GM21723 (cell line): ENCODE data around the gene ZNF597.

Experiments
- ATAC-seq: cut with Tn5 transposase; IDR thresholded peaks from one replicate; pipeline ENCODE4 v1.9.1; 2021; ENCODE audit warnings: mild to moderate bottlenecking, moderate library complexity; ENCODE audit not compliant: unreplicated experiment

The ZNF597 gene

DNA sequence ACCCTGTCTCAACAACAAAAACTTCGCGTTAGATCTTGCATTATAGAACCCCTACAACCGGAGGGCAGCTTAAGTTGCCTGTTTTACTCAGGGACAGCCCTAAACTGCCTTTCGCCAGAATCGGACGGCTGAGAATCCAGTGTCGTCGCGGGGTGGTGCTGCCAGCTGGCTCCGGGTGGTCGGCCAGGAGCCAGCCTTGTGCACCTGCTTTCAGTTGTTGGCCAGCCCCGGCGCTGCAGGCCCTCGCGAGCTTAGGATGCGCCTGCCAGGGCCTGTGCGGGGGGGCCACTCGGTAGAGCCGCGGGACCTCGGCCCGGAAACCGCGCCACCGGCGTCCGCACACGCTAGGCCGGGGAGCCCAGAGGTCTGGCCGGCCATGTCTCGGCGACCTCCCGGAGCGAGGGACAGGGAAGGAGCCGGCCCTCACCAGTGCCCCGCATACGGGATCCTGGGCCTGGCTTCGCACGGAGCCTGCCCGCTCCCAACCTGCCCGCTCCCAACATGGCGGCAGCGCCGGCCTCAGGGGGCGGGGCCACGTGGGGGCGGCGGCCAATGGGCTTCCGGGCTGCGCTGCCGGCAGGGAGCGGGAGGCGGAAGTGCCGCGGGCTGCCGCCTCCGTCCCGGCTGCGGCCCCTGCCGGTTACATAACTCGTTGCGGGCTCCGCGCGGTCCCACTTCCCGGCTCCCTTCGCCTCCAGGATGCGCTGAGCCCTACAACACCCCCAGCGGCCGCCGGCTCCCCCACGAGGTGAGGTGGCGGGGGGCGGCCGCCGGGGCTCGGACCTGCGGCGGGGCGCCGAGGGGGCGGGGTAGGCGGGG lies 14.3 kb upstream of the ZNF597 start:
- ATAC-seq = peak; percentile 75

DNA sequence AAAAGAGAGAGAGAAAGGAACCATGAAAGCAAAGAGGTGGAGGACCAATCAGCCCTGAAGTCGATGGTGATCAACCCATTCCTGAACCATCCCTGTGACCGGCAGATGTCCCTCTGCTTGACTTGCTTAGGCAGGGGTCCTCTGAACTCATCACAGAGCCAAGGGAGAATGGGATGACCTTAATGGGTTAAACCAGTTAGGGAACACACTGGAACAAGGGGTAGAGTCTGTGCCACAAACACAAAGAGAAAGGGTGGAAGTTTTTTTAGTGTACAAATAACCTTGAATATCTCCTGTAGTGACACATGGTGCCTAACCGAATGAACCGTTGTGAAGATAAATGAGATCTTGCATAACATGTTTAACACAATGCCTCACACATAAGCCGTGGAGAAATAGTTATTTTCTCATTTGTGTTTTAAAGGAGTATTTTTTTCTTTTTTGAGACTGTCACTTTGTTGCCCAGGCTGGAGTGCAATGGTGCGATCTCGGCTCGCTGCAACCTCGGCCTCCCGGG lies 11.4 kb upstream of the ZNF597 start:
- ATAC-seq = no peak

DNA sequence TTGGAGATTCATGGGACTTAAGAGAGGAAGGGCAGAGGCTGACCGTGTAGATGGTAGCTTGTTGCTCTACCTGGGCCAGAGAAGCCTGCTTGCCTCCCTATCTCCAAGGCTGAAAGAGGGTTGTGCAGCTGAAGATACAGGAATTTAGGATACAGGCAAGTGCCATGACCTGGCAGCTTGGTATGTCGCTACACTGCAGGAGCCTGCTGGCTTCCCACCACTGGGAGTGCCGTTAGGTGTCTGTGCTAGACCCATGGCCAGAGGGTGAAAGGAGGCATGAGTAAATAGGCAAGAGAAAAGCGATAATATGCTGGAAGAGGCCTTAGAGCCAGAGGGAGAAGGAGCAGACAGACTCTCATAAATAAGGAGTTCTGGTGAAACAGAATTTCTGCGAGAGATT lies 10.8 kb upstream of the ZNF597 start:
- ATAC-seq = no peak

DNA sequence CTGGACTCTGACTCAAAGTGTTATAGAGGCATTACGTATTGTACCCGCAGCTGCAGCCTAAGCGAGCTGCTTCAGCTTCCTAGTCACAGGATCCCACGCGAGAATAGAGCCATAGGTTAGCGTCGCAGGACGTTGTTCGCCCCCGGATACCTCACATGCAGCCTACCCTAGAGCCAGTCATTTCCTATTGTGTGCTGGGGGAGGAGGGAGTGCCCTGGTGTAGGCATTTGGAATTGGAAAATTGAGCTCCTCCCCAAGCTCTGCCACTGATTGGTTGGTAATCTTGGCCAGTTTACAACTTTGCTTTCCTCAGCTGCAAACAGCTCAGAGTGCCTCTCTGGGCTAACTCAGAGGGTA lies 706 bp upstream of the ZNF597 start:
- ATAC-seq = no peak

DNA sequence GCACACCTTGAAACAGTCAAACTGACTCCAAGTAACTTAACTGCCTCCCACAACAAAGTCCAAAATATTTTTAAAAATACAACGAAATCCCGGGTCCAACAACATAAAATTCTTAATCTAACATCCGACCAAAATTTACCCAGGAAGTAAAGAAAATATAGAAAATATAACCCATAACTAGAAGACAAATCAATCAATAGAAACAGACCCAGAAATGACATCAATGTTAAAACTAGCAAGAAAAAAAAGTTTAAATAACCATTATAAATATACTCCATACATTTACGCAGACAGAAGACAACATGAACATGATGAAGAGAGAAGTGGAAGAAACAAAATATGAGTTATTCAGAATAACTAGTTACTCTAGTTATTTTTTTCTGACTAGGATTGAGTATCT lies 3.7 kb downstream of the ZNF597 start:
- ATAC-seq = no peak

DNA sequence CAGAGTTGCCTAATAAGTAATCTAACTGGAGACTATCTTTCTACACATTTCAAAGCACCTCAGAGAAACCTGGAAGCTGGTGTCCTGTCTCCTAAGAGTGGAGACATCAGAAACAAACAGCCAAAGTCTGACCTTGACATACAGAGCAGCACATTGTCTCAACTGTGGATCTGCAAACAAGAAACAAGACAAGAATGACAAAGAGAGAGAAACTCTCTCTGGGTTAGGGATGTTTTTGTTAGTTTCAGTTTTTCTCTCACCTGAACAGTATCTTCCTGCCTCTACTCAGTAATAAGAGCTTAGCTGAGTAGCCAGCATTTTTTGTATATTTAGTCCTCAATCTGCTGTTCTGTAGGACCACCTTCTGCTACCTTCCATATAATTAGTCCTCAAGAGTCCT lies 8.9 kb downstream of the ZNF597 start:
- ATAC-seq = no peak

DNA sequence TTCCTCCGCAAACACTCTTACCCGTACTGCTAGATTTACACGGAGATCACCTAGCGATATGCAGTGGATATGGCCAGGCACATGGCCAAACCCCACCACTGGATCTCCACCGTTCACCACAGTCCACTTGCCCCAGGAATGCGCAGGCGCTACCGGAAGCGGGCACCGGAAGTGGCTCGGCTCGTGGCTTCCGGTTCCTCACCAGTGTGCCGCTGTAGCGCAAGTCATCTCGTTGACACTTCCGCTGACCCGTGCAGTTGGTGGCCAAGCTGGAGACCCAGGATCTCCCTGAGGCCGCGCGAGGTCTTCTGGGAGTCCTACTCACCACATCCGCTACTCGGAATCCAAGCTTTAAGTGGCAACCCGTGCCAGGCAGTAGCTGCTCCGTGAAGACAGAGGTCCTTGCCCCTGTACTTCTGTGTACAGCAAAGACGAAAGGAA lies 11.5 kb downstream of the ZNF597 start:
- ATAC-seq = no peak

DNA sequence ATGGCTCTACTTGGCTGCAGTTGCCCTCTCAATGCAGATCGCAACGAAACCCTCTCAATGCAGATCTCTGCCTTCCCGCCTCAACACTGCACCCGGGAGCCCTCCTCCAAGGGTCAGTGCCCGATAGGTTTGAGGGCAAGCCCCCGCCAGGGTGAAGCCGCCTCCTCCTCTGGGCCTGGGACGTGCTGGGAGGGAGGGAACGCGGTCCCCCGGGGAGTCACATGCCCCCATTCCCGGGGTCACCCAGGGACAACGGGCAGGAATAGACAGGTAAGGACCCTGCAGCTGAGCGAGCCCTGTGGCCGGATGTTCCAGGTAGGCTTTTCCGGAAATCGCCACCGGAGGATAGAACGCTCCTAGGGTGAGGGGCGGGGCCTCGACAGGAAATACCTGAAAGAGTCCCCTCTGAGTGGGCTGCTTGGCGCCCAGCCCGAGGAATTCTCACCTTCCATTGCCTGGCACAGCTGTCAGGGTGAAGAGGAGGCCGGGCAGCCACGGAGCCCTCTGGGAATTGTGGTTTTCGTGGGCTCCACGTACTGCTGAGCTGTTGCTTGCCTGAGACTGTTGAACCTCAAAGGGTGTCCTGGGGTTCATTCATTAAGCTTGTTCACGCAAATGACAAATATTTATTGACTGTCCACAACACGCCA lies 29.4 kb downstream of the ZNF597 start:
- ATAC-seq = no peak

DNA sequence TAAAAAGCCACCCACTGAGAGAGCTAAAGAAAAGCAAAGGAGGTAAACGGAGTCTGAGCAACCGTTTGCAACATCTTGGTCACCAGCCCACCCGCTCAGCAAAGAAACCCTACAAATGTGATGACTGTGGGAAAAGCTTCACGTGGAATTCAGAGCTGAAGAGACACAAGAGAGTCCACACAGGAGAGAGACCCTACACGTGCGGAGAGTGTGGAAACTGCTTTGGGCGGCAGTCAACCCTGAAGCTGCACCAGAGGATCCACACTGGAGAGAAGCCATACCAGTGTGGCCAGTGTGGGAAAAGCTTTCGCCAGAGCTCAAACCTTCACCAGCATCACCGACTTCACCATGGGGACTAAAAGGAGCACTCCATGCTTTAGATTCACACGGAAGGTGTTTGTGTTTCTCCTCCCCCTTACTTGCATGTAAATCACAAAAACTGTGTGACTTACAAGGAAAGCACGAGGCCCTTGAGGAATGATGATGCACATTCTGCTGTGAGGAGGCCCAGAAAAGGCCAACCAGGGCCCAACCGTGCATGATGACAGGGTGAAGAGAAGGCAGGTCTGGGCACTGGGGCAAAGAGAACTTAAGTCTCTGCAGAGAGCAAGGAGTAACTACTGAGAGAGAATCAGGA lies 34.6 kb downstream of the ZNF597 start:
- ATAC-seq = no peak

DNA sequence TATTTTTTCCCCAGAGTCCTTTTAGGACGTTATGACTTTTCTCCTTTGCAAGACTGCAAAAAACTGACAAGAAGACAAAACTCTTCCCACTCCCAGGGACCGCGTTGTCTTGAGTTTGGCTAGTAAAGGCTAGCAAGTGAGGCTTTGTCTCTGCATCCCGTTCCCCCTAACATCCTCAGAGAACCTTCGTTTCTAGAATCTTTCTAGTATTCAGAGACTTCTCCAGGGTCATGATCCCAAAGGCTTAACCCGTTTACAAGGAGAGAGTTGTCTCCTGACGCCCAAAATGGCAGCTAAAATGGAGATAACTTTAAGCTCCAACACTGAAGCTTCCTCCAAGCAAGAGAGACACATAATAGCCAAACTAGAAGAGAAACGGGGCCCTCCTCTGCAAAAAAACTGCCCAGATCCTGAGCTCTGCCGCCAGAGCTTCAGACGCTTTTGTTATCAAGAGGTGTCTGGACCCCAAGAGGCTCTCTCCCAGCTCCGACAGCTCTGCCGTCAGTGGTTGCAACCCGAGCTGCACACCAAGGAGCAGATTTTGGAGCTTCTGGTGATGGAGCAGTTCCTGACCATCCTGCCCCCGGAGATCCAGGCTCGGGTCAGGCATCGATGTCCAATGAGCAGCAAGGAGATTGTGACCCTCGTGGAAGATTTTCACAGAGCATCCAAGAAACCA lies 41.4 kb downstream of the ZNF597 start:
- ATAC-seq = no peak

DNA sequence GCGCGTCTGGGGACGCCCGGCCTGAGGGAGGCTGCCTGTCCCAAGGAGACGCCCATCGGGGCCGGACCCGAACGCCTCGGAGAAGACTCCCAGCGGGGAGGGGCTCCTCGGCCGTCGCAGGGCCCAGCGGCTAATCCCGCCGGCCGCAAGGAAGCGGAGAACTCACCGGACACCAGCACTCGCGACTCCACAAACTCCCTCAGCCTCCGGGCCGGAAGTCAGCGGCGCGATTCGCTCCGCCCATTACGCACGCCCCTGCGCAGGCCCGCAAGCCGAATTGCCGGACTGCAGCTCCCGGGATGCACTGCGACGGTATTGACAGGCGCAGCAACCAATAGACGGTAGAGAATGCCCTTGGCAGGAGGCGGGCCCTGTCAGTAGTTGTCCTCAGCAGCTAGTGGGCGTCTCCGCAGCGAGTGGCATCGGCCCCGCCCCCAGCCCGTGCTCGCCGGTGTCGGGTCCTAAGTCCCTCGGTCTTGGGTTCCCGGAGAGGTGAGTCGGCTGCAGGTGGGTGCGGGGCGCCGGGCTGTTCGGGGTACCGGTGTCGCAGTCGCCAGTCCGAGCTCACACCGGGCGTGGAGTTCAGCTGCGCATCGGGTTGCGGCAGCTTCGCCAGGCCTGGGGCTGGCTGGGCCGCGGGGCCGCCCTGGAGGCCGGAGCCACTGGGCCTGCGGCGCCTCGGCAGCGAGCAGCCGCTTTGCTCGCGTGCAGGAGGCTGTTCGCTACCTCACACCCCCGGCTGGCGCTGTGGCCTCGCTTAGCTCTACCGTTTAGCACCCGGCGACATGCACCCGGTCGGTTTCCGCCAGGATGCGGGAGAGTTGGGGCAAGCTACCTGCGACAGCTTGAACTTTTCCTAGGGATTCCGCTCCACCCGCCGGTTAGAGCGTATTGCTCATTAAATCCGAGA lies 42.3 kb downstream of the ZNF597 start, which contains the start of the genes ZNF174 and ZSCAN32:
TSS of gene ZNF174 (plus strand) at position 437 of the 910 bp plus-strand sequence. CDS start 790 bp downstream, outside the sequence.
TSS of gene ZSCAN32 (minus strand) at position 226 of the 910 bp plus-strand sequence. CDS start 3,447 bp downstream, outside the sequence.
- peak; percentile 95 for ATAC-seq

DNA sequence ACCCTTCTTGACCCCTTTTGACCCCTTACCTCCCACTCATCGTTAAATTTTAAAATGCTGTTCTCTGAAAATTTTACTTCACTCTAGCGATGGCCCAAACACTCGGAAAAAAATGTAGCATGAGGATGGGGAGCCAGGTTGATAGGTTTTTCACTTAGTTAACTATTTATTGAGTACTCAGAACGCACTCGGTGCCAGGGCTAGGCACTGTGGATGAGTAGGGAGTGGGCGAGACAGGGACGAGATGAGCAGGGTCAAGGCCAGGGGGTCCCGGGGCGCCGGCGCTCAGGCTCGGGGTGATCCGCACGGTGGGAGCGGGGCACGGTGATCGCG lies 42.9 kb downstream of the ZNF597 start:
- ATAC-seq = peak; percentile 43

DNA sequence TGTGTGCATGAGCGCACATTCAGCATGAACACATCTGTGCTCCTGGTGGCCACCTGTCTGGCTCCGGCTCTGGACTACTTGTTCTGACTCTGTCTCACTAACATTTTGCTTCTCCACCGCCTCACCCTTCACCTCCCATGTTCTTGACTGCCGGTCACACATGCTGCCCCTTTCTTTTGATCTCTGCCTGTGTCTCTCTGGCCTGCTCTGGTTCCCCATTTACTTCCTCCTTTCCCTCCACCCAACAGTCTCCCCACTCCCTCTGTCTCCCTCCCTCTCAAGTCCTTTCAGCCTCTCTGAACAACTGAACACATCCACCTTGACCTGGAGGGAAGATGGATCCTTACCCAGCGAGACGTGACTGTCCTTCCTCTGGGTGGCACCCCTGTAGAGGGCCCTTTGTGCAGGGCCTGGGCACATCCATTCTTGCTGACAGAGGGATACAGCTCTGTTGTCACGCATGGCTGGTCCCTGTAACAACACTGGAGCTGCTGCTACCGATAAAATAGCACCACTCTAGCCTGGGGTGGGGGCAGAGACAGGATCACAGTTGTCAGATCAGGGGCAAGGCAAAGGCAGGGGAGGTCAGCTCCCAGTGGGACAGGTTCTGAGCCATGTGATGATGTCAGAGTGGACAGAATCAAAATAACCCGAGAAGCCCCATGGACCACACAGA lies 53.5 kb downstream of the ZNF597 start:
- no peak for ATAC-seq

DNA sequence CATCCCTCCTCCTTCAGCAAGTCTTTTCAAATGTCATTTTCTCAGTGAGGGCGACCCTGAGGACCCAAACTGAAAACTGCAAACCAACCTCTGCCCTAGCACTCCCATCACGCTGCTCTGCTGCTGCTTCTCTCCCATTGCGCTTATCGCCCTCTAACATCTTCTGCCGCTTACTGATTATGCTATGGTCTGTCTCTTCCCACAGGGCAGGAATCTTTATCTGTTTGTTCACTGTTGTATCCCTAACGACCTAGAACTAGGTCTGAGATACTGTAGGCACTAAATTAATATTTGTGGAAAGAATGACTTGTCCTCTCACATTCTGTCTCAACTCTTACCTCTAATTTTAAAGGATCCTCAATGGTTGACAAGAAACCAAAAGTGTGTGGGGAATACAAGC lies 55.0 kb downstream of the ZNF597 start:
- ATAC-seq = no peak

DNA sequence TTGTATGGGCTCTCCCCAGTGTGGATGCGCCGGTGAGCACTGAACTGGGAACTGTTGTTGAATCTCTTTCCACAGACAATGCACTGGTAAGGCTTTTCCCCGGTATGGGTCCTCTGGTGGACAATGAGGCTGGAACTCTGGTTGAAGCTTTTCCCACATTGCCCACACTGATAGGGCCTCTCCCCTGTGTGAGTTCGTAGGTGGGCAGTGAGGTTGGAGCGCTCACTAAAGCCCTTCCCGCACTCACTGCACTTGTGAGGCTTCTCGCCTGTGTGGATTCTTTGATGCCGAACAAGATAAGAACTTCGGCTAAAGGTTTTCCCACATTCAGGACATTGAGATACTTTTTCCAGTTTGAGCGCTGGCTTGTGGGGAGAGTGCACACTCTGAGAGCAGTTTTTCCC lies 60.3 kb downstream of the ZNF597 start:
- no peak for ATAC-seq
